ENCODE results near the gene TSN.
"Not testable (repeated sequence)": the region's sequence is repeated elsewhere in the genome, so short reads cannot be mapped to it uniquely, and the experiment has no call there.

The TSN gene

GRCh38 chr2:121755237-121756111, at the start of gene TSN:
TSS of gene TSN (plus strand) at chr2:121755651. CDS start at chr2:121755780, 129 bp downstream.
- peak; percentile 95 for DNase-seq

- no peak for DNase-seq
These were observed 49.5 kb upstream of the TSN start for GRCh38 chr2:121705958-121706357.

GRCh38 chr2:121707344-121707919, 48.0 kb upstream of the TSN start:
- peak; percentile 34 for DNase-seq

- DNase-seq = peak; percentile 38
These were observed 47.5 kb upstream of the TSN start for GRCh38 chr2:121707920-121708361.

GRCh38 chr2:121709776-121710469, 45.5 kb upstream of the TSN start:
- no peak for DNase-seq

GRCh38 chr2:121710470-121711170, 44.8 kb upstream of the TSN start:
- DNase-seq = no peak

- DNase-seq = not testable (repeated sequence)
These were observed 44.0 kb upstream of the TSN start for GRCh38 chr2:121711481-121711880.

- no peak for DNase-seq
These were observed 39.3 kb upstream of the TSN start for GRCh38 chr2:121716126-121716525.

GRCh38 chr2:121717529-121717928, 37.9 kb upstream of the TSN start:
- no peak for DNase-seq

- no peak for DNase-seq
These were observed 33.5 kb upstream of the TSN start for GRCh38 chr2:121721926-121722325.

- no peak for DNase-seq
These were observed 33.0 kb upstream of the TSN start for GRCh38 chr2:121722479-121722878.

- no peak for DNase-seq
These were observed 32.1 kb upstream of the TSN start for GRCh38 chr2:121723316-121723715.

GRCh38 chr2:121727332-121727731, 28.1 kb upstream of the TSN start:
- DNase-seq = no peak

- no peak for DNase-seq
These were observed 27.5 kb upstream of the TSN start for GRCh38 chr2:121727950-121728349.

- DNase-seq = no peak
These were observed 24.1 kb upstream of the TSN start for GRCh38 chr2:121731366-121731765.

- DNase-seq = not testable (repeated sequence)
These were observed 20.9 kb upstream of the TSN start for GRCh38 chr2:121734544-121734943.

- no peak for DNase-seq
These were observed 19.9 kb upstream of the TSN start for GRCh38 chr2:121735518-121736074.

- no peak for DNase-seq
These were observed 19.4 kb upstream of the TSN start for GRCh38 chr2:121736140-121736461.

- DNase-seq = peak; percentile 97
These were observed 18.8 kb upstream of the TSN start, which contains the start of gene NIFK for GRCh38 chr2:121736462-121737336. TSS of gene NIFK (minus strand) at chr2:121736875. CDS start at chr2:121736850, 25 bp downstream.

GRCh38 chr2:121740973-121741372, 14.5 kb upstream of the TSN start:
- DNase-seq = no peak

GRCh38 chr2:121741450-121741849, 14.0 kb upstream of the TSN start:
- no peak for DNase-seq
